ENCODE data around the gene WFIKKN2. TPM values are rescaled to one million over a fixed set of nuclear protein-coding genes. Genes with fewer than 3 reads are reported as not detected.

WFIKKN2 gene
- total and polyA plus RNA-seq, 2 experiments from 2014 or later = not detected

DNA sequence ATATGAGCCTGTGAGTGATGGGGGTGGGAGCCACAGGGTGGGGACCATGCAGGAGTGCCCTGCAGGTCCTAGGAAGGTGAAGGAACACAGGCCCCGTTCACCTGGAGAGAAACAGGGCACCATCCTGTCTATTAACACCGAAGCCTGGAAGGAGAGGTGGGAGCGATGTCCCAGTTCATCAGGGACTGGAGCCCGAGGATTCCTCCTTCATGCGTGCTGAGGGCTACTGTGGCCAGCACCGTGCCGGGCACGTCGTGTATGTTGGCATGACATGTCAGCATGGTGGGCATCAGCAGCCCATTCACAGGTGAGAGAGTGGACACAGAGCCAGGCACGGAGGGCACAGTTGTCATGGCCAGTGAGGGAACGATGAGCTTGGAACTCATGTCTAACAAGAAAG lies 1.4 kb downstream of the WFIKKN2 start (continued):
- TF ChIP-seq, protein P1, sequence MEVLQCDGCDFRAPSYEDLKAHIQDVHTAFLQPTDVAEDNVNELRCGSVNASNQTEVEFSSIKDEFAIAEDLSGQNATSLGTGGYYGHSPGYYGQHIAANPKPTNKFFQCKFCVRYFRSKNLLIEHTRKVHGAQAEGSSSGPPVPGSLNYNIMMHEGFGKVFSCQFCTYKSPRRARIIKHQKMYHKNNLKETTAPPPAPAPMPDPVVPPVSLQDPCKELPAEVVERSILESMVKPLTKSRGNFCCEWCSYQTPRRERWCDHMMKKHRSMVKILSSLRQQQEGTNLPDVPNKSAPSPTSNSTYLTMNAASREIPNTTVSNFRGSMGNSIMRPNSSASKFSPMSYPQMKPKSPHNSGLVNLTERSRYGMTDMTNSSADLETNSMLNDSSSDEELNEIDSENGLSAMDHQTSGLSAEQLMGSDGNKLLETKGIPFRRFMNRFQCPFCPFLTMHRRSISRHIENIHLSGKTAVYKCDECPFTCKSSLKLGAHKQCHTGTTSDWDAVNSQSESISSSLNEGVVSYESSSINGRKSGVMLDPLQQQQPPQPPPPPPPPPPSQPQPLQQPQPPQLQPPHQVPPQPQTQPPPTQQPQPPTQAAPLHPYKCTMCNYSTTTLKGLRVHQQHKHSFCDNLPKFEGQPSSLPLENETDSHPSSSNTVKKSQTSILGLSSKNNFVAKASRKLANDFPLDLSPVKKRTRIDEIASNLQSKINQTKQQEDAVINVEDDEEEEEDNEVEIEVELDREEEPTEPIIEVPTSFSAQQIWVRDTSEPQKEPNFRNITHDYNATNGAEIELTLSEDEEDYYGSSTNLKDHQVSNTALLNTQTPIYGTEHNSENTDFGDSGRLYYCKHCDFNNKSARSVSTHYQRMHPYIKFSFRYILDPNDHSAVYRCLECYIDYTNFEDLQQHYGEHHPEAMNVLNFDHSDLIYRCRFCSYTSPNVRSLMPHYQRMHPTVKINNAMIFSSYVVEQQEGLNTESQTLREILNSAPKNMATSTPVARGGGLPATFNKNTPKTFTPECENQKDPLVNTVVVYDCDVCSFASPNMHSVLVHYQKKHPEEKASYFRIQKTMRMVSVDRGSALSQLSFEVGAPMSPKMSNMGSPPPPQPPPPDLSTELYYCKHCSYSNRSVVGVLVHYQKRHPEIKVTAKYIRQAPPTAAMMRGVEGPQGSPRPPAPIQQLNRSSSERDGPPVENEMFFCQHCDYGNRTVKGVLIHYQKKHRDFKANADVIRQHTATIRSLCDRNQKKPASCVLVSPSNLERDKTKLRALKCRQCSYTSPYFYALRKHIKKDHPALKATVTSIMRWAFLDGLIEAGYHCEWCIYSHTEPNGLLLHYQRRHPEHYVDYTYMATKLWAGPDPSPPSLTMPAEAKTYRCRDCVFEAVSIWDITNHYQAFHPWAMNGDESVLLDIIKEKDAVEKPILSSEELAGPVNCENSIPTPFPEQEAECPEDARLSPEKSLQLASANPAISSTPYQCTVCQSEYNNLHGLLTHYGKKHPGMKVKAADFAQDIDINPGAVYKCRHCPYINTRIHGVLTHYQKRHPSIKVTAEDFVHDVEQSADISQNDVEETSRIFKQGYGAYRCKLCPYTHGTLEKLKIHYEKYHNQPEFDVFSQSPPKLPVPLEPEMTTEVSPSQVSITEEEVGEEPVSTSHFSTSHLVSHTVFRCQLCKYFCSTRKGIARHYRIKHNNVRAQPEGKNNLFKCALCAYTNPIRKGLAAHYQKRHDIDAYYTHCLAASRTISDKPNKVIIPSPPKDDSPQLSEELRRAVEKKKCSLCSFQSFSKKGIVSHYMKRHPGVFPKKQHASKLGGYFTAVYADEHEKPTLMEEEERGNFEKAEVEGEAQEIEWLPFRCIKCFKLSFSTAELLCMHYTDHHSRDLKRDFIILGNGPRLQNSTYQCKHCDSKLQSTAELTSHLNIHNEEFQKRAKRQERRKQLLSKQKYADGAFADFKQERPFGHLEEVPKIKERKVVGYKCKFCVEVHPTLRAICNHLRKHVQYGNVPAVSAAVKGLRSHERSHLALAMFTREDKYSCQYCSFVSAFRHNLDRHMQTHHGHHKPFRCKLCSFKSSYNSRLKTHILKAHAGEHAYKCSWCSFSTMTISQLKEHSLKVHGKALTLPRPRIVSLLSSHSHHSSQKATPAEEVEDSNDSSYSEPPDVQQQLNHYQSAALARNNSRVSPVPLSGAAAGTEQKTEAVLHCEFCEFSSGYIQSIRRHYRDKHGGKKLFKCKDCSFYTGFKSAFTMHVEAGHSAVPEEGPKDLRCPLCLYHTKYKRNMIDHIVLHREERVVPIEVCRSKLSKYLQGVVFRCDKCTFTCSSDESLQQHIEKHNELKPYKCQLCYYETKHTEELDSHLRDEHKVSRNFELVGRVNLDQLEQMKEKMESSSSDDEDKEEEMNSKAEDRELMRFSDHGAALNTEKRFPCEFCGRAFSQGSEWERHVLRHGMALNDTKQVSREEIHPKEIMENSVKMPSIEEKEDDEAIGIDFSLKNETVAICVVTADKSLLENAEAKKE (CRISPR knock-in tag; IDR thresholded peaks at IDR 0.05) = no peak
- TF ChIP-seq, protein P2, sequence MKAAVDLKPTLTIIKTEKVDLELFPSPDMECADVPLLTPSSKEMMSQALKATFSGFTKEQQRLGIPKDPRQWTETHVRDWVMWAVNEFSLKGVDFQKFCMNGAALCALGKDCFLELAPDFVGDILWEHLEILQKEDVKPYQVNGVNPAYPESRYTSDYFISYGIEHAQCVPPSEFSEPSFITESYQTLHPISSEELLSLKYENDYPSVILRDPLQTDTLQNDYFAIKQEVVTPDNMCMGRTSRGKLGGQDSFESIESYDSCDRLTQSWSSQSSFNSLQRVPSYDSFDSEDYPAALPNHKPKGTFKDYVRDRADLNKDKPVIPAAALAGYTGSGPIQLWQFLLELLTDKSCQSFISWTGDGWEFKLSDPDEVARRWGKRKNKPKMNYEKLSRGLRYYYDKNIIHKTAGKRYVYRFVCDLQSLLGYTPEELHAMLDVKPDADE (IDR thresholded peaks at IDR 0.05) = no peak
- TF ChIP-seq JUNB (IDR thresholded peaks at IDR 0.05; ENCODE audit: unreplicated experiment) (no peak), STAT1 (IDR thresholded peaks at IDR 0.05; ENCODE audit: unreplicated experiment) (no peak)
- TF ChIP-seq, protein P3, sequence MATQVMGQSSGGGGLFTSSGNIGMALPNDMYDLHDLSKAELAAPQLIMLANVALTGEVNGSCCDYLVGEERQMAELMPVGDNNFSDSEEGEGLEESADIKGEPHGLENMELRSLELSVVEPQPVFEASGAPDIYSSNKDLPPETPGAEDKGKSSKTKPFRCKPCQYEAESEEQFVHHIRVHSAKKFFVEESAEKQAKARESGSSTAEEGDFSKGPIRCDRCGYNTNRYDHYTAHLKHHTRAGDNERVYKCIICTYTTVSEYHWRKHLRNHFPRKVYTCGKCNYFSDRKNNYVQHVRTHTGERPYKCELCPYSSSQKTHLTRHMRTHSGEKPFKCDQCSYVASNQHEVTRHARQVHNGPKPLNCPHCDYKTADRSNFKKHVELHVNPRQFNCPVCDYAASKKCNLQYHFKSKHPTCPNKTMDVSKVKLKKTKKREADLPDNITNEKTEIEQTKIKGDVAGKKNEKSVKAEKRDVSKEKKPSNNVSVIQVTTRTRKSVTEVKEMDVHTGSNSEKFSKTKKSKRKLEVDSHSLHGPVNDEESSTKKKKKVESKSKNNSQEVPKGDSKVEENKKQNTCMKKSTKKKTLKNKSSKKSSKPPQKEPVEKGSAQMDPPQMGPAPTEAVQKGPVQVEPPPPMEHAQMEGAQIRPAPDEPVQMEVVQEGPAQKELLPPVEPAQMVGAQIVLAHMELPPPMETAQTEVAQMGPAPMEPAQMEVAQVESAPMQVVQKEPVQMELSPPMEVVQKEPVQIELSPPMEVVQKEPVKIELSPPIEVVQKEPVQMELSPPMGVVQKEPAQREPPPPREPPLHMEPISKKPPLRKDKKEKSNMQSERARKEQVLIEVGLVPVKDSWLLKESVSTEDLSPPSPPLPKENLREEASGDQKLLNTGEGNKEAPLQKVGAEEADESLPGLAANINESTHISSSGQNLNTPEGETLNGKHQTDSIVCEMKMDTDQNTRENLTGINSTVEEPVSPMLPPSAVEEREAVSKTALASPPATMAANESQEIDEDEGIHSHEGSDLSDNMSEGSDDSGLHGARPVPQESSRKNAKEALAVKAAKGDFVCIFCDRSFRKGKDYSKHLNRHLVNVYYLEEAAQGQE (IDR thresholded peaks at IDR 0.05; ENCODE audit: unreplicated experiment) = no peak

All from GM23338 (cell line).